ENCODE measurements around the gene UBE2K. TPM values are rescaled to one million over a fixed set of nuclear protein-coding genes. Genes with fewer than 3 reads are reported as not detected.

UBE2K gene
- total RNA-seq, 4 donors from 2014 or later: 28.7 to 38.8 (median 32.1) TPM

DNA sequence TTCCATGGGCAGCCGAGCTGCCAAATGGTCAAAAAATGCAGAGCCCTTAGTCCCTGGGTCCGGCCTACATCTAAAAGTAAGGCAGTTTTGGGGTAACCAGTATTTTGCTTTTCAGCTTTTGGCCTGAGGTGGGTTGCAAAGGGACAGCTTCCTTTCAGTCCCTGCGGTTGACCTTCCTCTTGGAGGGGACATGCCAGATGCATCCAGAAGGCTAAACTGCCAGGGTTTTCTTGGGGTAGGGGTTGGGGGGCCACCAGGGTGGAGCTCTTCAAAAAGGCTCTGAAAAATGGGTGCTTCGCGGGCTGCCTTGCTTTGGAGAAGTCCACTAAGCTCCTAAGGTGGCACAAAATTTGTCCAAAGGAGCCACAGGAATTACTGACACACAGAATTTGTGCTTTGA lies 120.7 kb downstream of the UBE2K start:
- intact Hi-C loops (cut with DNase I; ENCODE audit: low total_unique reads): no loop called here
- in situ Hi-C loops (cut with MboI; ENCODE audit: low sequenced_read_pairs in 4 of 4): no loop called here
- H3K4me1 ChIP-seq: no peaks in the 10 kb centered on the region
- DNase-seq: no peak
- H3K27ac ChIP-seq: no peak overlapping the region
- no peak for ATAC-seq
- TF ChIP-seq, protein P1, sequence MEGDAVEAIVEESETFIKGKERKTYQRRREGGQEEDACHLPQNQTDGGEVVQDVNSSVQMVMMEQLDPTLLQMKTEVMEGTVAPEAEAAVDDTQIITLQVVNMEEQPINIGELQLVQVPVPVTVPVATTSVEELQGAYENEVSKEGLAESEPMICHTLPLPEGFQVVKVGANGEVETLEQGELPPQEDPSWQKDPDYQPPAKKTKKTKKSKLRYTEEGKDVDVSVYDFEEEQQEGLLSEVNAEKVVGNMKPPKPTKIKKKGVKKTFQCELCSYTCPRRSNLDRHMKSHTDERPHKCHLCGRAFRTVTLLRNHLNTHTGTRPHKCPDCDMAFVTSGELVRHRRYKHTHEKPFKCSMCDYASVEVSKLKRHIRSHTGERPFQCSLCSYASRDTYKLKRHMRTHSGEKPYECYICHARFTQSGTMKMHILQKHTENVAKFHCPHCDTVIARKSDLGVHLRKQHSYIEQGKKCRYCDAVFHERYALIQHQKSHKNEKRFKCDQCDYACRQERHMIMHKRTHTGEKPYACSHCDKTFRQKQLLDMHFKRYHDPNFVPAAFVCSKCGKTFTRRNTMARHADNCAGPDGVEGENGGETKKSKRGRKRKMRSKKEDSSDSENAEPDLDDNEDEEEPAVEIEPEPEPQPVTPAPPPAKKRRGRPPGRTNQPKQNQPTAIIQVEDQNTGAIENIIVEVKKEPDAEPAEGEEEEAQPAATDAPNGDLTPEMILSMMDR (IDR thresholded peaks at IDR 0.05 in 4 of 5, conservative IDR thresholded peaks at IDR 0.05 in 1 of 5): no peak
- TF ChIP-seq POLR2A (IDR thresholded peaks at IDR 0.05): no peak
- no peak overlapping the region for H3K4me3 ChIP-seq
- H3K9me3 ChIP-seq: no peaks in the 10 kb centered on the region
- no peaks in the 10 kb centered on the region for H3K27me3 ChIP-seq
- H3K36me3 ChIP-seq: no peaks in the 10 kb centered on the region

DNA sequence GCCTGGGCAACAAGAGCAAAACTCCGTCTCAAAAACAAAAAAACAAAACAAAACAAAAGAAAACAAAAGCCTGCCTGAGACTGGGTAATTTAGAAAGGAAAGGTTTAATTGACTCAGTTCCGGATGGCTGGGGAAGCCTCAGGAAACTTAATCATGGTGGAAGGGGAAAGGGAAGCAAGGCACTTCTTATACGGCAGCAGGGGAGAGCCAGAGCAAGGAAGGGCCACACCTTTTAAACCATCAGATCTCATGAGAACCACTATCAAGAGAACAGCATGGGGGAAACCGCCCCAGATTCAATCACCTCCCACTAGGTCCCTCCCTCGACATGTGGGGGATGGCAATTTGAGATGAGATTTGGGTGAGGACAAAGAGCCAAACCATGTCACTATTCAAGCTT lies 122.2 kb downstream of the UBE2K start:
- in situ Hi-C loops (cut with MboI; ENCODE audit: low sequenced_read_pairs in 4 of 4) (no loop called here), intact Hi-C loops (cut with DNase I; ENCODE audit: low total_unique reads) (loop anchor here (5.0 kb wide), 1 partner anchor 123 kb away; the partner anchor contains the start of gene UBE2K)
- no peak for DNase-seq
- Histone ChIP-seq H3K9me3 (no peaks in the 10 kb centered on the region), H3K36me3 (peaks cover 0 to 5% of the 10 kb centered on the region in 2 donors), H3K27me3 (no peaks in the 10 kb centered on the region), H3K4me3 (no peak overlapping the region), H3K27ac (no peak overlapping the region), H3K4me1 (no peaks in the 10 kb centered on the region)
- no peak for ATAC-seq
- TF ChIP-seq, protein P1 (IDR thresholded peaks at IDR 0.05 in 4 of 5, conservative IDR thresholded peaks at IDR 0.05 in 1 of 5): no peak
- no peak for TF ChIP-seq POLR2A (IDR thresholded peaks at IDR 0.05)

DNA sequence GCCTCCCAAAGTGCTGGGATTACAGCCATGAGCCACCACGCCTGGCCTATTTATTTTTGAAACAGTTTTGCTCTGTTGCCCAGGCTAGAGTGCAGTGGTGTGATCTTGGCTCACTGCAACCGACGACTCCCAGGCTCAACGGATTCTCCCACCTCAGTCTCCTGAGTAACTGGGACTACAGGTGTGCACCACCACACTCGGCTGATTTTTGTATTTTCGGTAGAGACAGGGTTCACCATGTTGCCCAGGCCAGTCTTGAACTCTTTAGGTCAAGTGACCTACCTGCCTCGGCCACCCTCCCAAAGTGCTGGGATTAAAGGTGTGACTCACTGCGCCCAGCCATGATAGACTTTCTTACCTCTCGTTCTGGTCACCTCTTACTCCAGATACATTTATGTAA lies 124.0 kb downstream of the UBE2K start:
- H3K36me3 ChIP-seq: peaks cover 0 to 6% of the 10 kb centered on the region in 2 donors
- no peak for TF ChIP-seq POLR2A (IDR thresholded peaks at IDR 0.05)
- TF ChIP-seq, protein P1 (IDR thresholded peaks at IDR 0.05 in 4 of 5, conservative IDR thresholded peaks at IDR 0.05 in 1 of 5): no peak

DNA sequence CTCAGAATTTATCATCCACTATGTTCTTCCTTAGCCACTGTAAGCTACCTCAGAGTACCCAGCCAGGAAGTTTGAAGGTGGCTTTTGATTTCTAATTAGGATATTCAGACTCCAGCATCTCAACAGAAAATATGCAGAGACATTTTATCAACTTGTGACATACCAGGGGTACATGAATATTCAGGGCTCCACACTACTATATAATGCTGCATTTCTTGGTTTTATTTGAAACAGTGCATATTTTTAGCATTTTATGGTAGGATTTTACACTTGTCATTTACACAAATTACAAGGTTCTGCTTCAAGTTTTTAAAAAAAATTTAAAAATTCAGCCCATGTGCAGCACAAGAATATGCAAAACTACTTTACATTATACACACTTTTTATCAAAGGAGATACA lies 124.7 kb downstream of the UBE2K start:
- no peaks in the 10 kb centered on the region for H3K4me1 ChIP-seq
- H3K36me3 ChIP-seq: peaks cover 0 to 6% of the 10 kb centered on the region in 2 donors
- H3K27me3 ChIP-seq: no peaks in the 10 kb centered on the region
- intact Hi-C loops (cut with DNase I; ENCODE audit: low total_unique reads): loop anchor here (5.0 kb wide), 1 partner anchor 125 kb away; the partner anchor contains the start of gene UBE2K
- in situ Hi-C loops (cut with MboI; ENCODE audit: low sequenced_read_pairs in 4 of 4): no loop called here
- no peaks in the 10 kb centered on the region for H3K9me3 ChIP-seq
- DNase-seq (no peak), ATAC-seq (no peak)
- no peak overlapping the region for H3K4me3 ChIP-seq
- TF ChIP-seq, protein P1 (IDR thresholded peaks at IDR 0.05 in 4 of 5, conservative IDR thresholded peaks at IDR 0.05 in 1 of 5): no peak
- no peak for TF ChIP-seq POLR2A (IDR thresholded peaks at IDR 0.05)
- H3K27ac ChIP-seq: no peak overlapping the region

More for the DNA sequence above, 124.0 kb downstream of the UBE2K start:
- intact Hi-C loops (cut with DNase I; ENCODE audit: low total_unique reads): loop anchor here (5.0 kb wide), 1 partner anchor 125 kb away; the partner anchor contains the start of gene UBE2K
- H3K4me1 ChIP-seq: no peaks in the 10 kb centered on the region
- in situ Hi-C loops (cut with MboI; ENCODE audit: low sequenced_read_pairs in 4 of 4): no loop called here
- H3K27ac ChIP-seq: no peak overlapping the region
- H3K4me3 ChIP-seq: no peak overlapping the region
- DNase-seq (no peak), ATAC-seq (no peak)
- H3K27me3 ChIP-seq: no peaks in the 10 kb centered on the region
- H3K9me3 ChIP-seq: no peaks in the 10 kb centered on the region

DNA sequence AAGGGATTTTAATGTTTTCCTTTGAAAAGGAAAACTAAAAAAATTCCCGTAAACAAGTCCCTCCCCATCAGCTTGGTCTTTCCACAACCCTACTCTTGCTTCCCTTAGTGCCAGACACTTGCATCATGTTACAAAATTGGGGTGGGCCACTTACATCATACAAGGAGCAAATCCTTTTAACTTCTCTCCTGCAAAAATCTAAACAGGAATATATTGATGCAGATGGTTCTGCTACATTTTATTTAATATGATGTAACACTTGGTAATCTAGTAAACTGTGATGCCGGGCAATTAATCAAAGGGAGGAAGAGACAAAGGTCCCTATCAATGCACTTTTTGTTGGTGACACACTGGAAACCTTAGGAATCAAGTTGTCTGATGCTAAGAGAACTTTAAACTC lies 125.3 kb downstream of the UBE2K start:
- in situ Hi-C loops (cut with MboI; ENCODE audit: low sequenced_read_pairs in 4 of 4): no loop called here

More for the DNA sequence above, 125.3 kb downstream of the UBE2K start:
- Histone ChIP-seq H3K36me3 (peaks cover 0 to 6% of the 10 kb centered on the region in 2 donors), H3K9me3 (no peaks in the 10 kb centered on the region), H3K27ac (no peak overlapping the region), H3K4me3 (no peak overlapping the region), H3K27me3 (no peaks in the 10 kb centered on the region), H3K4me1 (no peaks in the 10 kb centered on the region)
- TF ChIP-seq, protein P1 (IDR thresholded peaks at IDR 0.05 in 4 of 5, conservative IDR thresholded peaks at IDR 0.05 in 1 of 5): no peak
- no peak for TF ChIP-seq POLR2A (IDR thresholded peaks at IDR 0.05)
- ATAC-seq (no peak), DNase-seq (no peak)
- intact Hi-C loops (cut with DNase I; ENCODE audit: low total_unique reads): loop anchor here (5.0 kb wide), 1 partner anchor 126 kb away; the partner anchor contains the start of gene UBE2K
